Skin epidermis (tissue), 12 donors: ENCODE data around the gene DAND5.

ENCODE experiments used
- H3K27ac ChIP-seq, 21 experiments: fragments of 200-600 bp; sonication (generic) in 11 of 21; one replicate each; pipeline ENCODE4 v1.5.0; 2020; ENCODE audit warnings: mild to moderate bottlenecking in 3 of 21, inconsistent platforms in 2 of 21, moderate library complexity in 2 of 21
- H3K4me3 ChIP-seq, 7 experiments: fragments of 200-600 bp; sonication (generic) in 2 of 7; one replicate each; pipeline ENCODE4 v1.5.0; 2020; ENCODE audit warnings: inconsistent platforms in 2 of 7, mild to moderate bottlenecking in 2 of 7, moderate library complexity in 1 of 7

The DAND5 gene

GRCh38 chr19:12985049-12985776 is 15.8 kb downstream of the DAND5 start:
- no peak overlapping the region for H3K4me3 ChIP-seq

GRCh38 chr19:12986726-12987125 is 17.4 kb downstream of the DAND5 start:
- Histone ChIP-seq H3K27ac (no peak overlapping the region), H3K4me3 (no peak overlapping the region)

More at GRCh38 chr19:12985049-12985776, 15.8 kb downstream of the DAND5 start:
- H3K27ac ChIP-seq = peak overlapping the region in 7 of 21 experiments; percentile 2 to 73 (median 59)

GRCh38 chr19:12987190-12987589 is 17.8 kb downstream of the DAND5 start:
- H3K27ac ChIP-seq = no peak overlapping the region

DNA sequence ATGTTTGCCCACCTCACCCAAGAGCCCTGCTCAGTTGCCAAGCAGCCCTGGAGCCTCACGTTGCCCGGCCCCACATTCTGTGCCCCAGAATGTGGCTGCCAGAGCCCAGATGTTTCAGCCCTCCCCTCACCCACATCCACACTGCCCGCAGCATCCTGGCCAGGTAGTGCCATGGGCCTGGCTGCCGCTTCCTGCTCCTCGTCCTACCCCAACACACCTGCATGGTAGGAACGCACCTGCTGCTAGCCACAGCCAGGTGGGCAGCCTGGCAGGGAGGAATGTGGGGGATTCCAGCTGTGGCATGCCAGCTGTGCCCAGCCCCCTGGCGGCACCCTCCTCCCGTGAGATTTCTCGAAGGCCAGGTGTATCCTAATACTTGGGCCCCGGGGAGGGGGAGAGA is 18.4 kb downstream of the DAND5 start:
- no peak overlapping the region for H3K27ac ChIP-seq
- H3K4me3 ChIP-seq = no peak overlapping the region

More at GRCh38 chr19:12987190-12987589, 17.8 kb downstream of the DAND5 start:
- H3K4me3 ChIP-seq = no peak overlapping the region

GRCh38 chr19:12990431-12990830 is 21.1 kb downstream of the DAND5 start:
- H3K27ac ChIP-seq = no peak overlapping the region
- H3K4me3 ChIP-seq = no peak overlapping the region

DNA sequence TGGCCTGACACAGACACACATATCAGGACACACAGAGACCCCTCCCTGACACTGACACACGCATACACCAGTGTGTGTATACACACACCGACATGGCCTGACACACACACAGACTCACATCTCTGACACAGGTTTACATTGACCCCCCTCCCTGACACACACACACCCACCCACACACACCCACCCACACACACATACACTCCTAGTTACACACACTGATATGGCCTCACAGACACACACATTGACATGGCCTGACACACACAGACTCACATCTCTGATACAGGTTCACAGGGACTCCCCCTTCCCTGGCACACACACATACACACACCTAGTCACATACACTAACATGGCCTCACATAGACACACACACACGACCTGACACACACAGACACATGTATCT is 21.5 kb downstream of the DAND5 start:
- Histone ChIP-seq H3K4me3 (no peak overlapping the region), H3K27ac (no peak overlapping the region)

GRCh38 chr19:12991296-12991695 is 21.9 kb downstream of the DAND5 start:
- no peak overlapping the region for H3K4me3 ChIP-seq
- H3K27ac ChIP-seq = no peak overlapping the region

- Histone ChIP-seq H3K4me3 (no peak overlapping the region), H3K27ac (peak overlapping the region in 2 of 21 experiments; percentile 47 to 61)
These were observed 23.4 kb downstream of the DAND5 start for GRCh38 chr19:12992729-12993128.

DNA sequence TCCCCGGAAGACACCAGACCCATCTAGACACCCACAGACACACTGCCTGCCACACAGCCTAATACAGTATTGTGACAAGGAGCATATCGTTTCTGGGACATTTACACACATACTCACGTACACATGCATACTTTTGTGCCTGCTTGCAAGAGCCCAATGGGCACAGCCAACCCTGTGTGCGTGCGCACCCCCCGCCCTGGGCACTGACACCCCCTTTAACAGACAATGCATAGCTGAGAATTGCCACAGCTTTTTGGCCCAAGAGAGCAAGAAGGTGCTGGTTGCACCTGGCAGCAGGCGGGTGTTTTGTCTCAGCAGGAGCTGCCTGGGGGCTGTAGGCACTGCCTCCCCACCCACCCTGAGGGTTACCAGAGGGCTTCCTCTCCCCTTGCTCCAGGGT is 24.2 kb downstream of the DAND5 start:
- Histone ChIP-seq H3K4me3 (no peak overlapping the region), H3K27ac (peak overlapping the region in 8 of 21 experiments; percentile 17 to 84 (median 50))

- peak within 1 kb of the TSS; percentile 53 to 75 (median 68) for H3K4me3 ChIP-seq
- peak within 1 kb of the TSS; percentile 45 to 97 (median 87) for H3K27ac ChIP-seq
These were observed 25.6 kb downstream of the DAND5 start, which contains the start of gene NFIX for GRCh38 chr19:12994701-12995595. Gene NFIX (plus strand): TSS chr19:12995475. CDS start chr19:12995838, 363 bp downstream.

- Histone ChIP-seq H3K4me3 (peak overlapping the region; percentile 53 to 75 (median 68)), H3K27ac (peak overlapping the region; percentile 45 to 97 (median 87))
These were observed 26.4 kb downstream of the DAND5 start for GRCh38 chr19:12995596-12996405.

GRCh38 chr19:12996406-12997094 is 27.2 kb downstream of the DAND5 start:
- H3K27ac ChIP-seq = peak overlapping the region; percentile 45 to 97 (median 87)
- peak overlapping the region; percentile 53 to 75 (median 68) for H3K4me3 ChIP-seq

- Histone ChIP-seq H3K4me3 (peak overlapping the region; percentile 53 to 75 (median 68)), H3K27ac (peak overlapping the region in 20 of 21 experiments; percentile 63 to 97 (median 89))
These were observed 28.0 kb downstream of the DAND5 start for GRCh38 chr19:12997179-12997966.

DNA sequence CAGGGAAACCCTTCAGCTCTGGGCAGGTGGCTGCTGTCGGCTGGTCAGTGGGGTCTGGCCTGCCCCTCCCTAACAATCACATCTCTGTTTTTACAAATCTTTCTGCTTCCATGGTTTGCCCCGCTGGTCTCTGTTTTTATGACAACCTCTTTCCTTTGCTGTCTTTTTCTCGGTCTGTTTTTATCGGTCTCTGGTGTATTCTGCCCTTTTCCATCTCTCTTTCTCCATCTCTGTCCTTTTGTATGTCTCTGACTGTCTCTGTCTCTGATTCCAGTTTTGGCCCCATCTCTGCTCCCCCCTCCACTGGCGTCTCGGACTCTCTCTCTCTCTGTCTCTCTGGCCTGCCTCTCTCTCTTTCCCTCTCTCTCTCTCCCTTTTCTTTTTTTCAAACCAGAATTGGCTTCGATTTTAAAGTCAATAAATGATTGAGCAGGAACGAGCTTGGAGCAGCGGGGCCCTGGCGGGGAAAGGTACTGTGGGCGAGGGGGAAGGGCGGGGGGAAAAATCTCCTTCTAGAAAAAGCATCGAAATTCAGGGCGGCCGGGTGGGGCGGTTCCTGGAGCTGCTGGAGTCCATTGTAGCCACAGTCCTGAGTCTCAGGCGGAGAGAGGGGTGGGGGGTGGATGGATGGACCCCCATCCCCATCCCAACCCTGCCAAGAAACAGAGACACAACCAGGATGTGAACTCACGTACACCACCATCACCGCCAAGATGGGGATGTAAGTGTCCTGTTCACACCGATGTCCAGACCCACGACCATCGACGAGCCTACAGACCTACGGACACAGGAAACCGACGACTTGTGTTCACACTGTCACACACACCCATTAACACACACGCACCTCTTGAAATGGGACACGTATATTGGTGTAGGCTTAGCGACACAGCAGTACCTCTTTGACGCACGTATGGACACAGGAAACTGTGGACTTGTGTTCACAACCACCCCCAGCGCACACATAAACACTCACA is 28.9 kb downstream of the DAND5 start:
- peak overlapping the region in 18 of 21 experiments; percentile 34 to 97 (median 91) for H3K27ac ChIP-seq

GRCh38 chr19:13001166-13001501 is 31.8 kb downstream of the DAND5 start:
- peak overlapping the region in 1 of 7 experiments; percentile 36 for H3K4me3 ChIP-seq
- peak overlapping the region in 16 of 21 experiments; percentile 64 to 97 (median 87) for H3K27ac ChIP-seq

More for the DNA sequence above, 28.9 kb downstream of the DAND5 start:
- peak overlapping the region in 4 of 7 experiments; percentile 60 to 75 (median 66) for H3K4me3 ChIP-seq

DNA sequence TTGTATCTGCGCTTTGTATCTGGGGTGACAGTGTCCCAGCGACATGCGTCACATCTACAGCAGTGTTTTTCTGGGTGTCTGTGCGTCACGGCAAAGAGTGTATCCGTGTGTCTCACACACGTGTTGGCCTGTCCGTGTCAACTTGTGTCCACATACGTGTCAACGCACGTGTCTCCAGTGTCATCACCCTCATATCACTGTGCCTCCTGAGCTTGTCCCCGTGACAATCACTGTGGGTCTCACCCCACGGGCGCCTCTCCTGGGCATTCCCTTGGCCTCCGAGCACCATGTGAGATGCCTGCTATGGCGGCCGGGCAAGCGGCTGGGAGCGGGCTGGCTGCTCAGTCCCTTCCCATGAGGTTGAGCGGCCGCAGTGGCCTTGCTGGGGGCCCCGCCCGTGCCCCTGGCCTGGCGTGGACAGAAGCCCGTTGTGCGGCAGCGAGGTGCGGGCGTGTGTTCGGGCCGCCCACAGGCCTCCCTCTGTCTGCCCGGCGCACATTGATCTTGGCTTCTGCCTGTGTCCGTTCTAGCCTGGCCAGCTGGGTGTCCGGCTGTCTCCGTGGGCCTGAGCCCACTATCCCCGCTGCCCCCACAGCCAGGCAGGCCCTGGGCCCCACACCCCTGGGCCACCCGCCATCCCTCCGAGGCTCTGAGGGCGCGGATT is 32.3 kb downstream of the DAND5 start:
- peak overlapping the region in 3 of 7 experiments; percentile 8 to 36 (median 20) for H3K4me3 ChIP-seq
- peak overlapping the region in 19 of 21 experiments; percentile 45 to 97 (median 87) for H3K27ac ChIP-seq
